ENCODE results near the gene TBC1D9B. TPM values are rescaled to one million over a fixed set of nuclear protein-coding genes. Genes with fewer than 3 reads are reported as not detected.

The TBC1D9B gene
- polyA plus RNA-seq, 2 donors, result 44.8 to 69.5 TPM

GRCh38 chr5:179923436-179923835 is 15.7 kb upstream of the TBC1D9B start:
- H3K9me3 ChIP-seq (ENCODE audit: control insufficient read depth in 2 of 2, insufficient read depth in 1 of 2, low read depth in 1 of 2, low read length in 1 of 2), result no peaks in the 10 kb centered on the region
- WGBS, 2 donors, result 82 to 84% methylated on average over 6 of the region's 6 CpGs
- no peak overlapping the region for H3K4me3 ChIP-seq (ENCODE audit: low read depth in 1 of 2, low read length in 2 of 2)
- no peaks in the 10 kb centered on the region for H3K36me3 ChIP-seq (ENCODE audit: control insufficient read depth in 2 of 2, insufficient read depth in 2 of 2, low read length in 1 of 2)
- H3K4me1 ChIP-seq (ENCODE audit: control insufficient read depth in 2 of 2, insufficient read depth in 2 of 2, low read length in 1 of 2), result no peaks in the 10 kb centered on the region
- H3K27me3 ChIP-seq (ENCODE audit: control insufficient read depth in 1 of 2, insufficient read depth in 2 of 2, low read length in 2 of 2), result no peaks in the 10 kb centered on the region
- no peak overlapping the region for H3K27ac ChIP-seq (ENCODE audit: low read depth in 2 of 2, low read length in 1 of 2)

- H3K9me3 ChIP-seq (ENCODE audit: control insufficient read depth in 2 of 2, insufficient read depth in 1 of 2, low read depth in 1 of 2, low read length in 1 of 2), result no peaks in the 10 kb centered on the region
- H3K36me3 ChIP-seq (ENCODE audit: control insufficient read depth in 2 of 2, insufficient read depth in 2 of 2, low read length in 1 of 2), result no peaks in the 10 kb centered on the region
- H3K4me3 ChIP-seq (ENCODE audit: low read depth in 1 of 2, low read length in 2 of 2), result no peak overlapping the region
- 87 to 88% methylated on average over 4 of the region's 4 CpGs for WGBS, 2 donors
- H3K27ac ChIP-seq (ENCODE audit: low read depth in 2 of 2, low read length in 1 of 2), result no peak overlapping the region
- peaks cover 0 to 5% of the 10 kb centered on the region in 2 donors for H3K4me1 ChIP-seq (ENCODE audit: control insufficient read depth in 2 of 2, insufficient read depth in 2 of 2, low read length in 1 of 2)
- no peaks in the 10 kb centered on the region for H3K27me3 ChIP-seq (ENCODE audit: control insufficient read depth in 1 of 2, insufficient read depth in 2 of 2, low read length in 2 of 2)
These were observed 12.5 kb upstream of the TBC1D9B start for GRCh38 chr5:179920175-179920574.

- WGBS, 2 donors, result 88 to 89% methylated on average over 20 of the region's 20 CpGs
- Histone ChIP-seq H3K9me3 (ENCODE audit: control insufficient read depth in 2 of 2, insufficient read depth in 1 of 2, low read depth in 1 of 2, low read length in 1 of 2) (no peaks in the 10 kb centered on the region), H3K4me3 (ENCODE audit: low read depth in 1 of 2, low read length in 2 of 2) (no peak overlapping the region), H3K27ac (ENCODE audit: low read depth in 2 of 2, low read length in 1 of 2) (no peak overlapping the region), H3K4me1 (ENCODE audit: control insufficient read depth in 2 of 2, insufficient read depth in 2 of 2, low read length in 1 of 2) (peaks cover 0 to 5% of the 10 kb centered on the region in 2 donors), H3K36me3 (ENCODE audit: control insufficient read depth in 2 of 2, insufficient read depth in 2 of 2, low read length in 1 of 2) (no peaks in the 10 kb centered on the region), H3K27me3 (ENCODE audit: control insufficient read depth in 1 of 2, insufficient read depth in 2 of 2, low read length in 2 of 2) (no peaks in the 10 kb centered on the region)
These were observed 11.9 kb upstream of the TBC1D9B start for GRCh38 chr5:179919487-179920060.

GRCh38 chr5:179918742-179919486 is 11.2 kb upstream of the TBC1D9B start:
- Histone ChIP-seq H3K9me3 (ENCODE audit: control insufficient read depth in 2 of 2, insufficient read depth in 1 of 2, low read depth in 1 of 2, low read length in 1 of 2) (no peaks in the 10 kb centered on the region), H3K4me3 (ENCODE audit: low read depth in 1 of 2, low read length in 2 of 2) (no peak overlapping the region)
- 90 to 93% methylated on average over 19 of the region's 19 CpGs for WGBS, 2 donors

DNA sequence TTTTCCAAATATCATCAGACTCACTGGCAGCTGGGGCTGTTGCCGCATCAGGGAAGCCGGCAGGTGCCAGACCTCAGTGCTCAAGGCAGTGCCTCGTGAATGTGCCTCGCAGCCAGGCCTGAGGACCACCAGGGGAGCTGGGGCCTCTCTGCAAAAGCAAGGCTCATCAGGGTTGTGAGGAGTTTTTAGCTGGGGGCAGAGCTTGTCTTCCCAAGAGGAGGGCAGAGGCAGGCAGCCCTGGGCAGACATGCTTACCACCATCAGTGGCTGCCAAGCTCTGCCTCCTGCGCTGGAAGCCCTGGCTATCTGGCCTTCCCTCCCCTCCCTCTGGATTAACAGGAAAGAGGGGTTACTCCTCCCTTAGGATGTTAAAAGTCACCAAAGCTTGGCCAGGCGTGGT is 8.8 kb upstream of the TBC1D9B start:
- H3K4me3 ChIP-seq (ENCODE audit: low read depth in 1 of 2, low read length in 2 of 2), result no peak overlapping the region
- H3K4me1 ChIP-seq (ENCODE audit: control insufficient read depth in 2 of 2, insufficient read depth in 2 of 2, low read length in 1 of 2), result peaks cover 5 to 9% of the 10 kb centered on the region in 2 donors
- 88 to 89% methylated on average over 6 of the region's 6 CpGs for WGBS, 2 donors
- no peaks in the 10 kb centered on the region for H3K27me3 ChIP-seq (ENCODE audit: control insufficient read depth in 1 of 2, insufficient read depth in 2 of 2, low read length in 2 of 2)
- H3K36me3 ChIP-seq (ENCODE audit: control insufficient read depth in 2 of 2, insufficient read depth in 2 of 2, low read length in 1 of 2), result no peaks in the 10 kb centered on the region
- H3K9me3 ChIP-seq (ENCODE audit: control insufficient read depth in 2 of 2, insufficient read depth in 1 of 2, low read depth in 1 of 2, low read length in 1 of 2), result no peaks in the 10 kb centered on the region
- H3K27ac ChIP-seq (ENCODE audit: low read depth in 2 of 2, low read length in 1 of 2), result no peak overlapping the region

More at GRCh38 chr5:179918742-179919486, 11.2 kb upstream of the TBC1D9B start:
- H3K4me1 ChIP-seq (ENCODE audit: control insufficient read depth in 2 of 2, insufficient read depth in 2 of 2, low read length in 1 of 2), result peaks cover 0 to 5% of the 10 kb centered on the region in 2 donors
- H3K27ac ChIP-seq (ENCODE audit: low read depth in 2 of 2, low read length in 1 of 2), result no peak overlapping the region
- no peaks in the 10 kb centered on the region for H3K36me3 ChIP-seq (ENCODE audit: control insufficient read depth in 2 of 2, insufficient read depth in 2 of 2, low read length in 1 of 2)
- no peaks in the 10 kb centered on the region for H3K27me3 ChIP-seq (ENCODE audit: control insufficient read depth in 1 of 2, insufficient read depth in 2 of 2, low read length in 2 of 2)

DNA sequence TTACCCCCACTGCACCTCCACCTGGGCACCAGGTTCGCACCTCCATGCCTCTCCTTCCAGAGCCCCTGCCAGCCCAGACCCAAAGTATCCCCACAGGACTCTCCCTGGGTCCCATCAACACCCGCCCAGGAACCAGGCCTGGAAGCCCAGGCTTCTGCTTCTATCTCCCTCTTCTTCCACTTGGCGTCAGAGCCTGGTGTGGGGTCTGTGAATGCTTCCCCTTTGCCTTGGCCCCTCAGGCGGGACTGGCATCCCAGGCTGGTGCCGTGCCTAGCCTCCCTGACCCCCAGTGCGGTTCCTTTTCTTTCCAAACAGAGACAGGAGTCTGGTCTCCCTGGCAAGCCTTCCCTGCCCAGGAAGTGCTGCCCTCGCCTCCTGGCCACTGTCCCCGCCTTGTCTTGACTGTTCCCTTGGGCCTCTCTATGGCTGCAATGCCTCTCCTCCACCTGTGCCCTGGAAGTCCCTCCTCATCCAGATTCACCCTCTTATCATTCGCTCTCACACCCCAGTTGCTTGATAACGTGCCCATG is 7.8 kb upstream of the TBC1D9B start:
- Histone ChIP-seq H3K27ac (ENCODE audit: low read depth in 2 of 2, low read length in 1 of 2) (no peak overlapping the region), H3K36me3 (ENCODE audit: control insufficient read depth in 2 of 2, insufficient read depth in 2 of 2, low read length in 1 of 2) (no peaks in the 10 kb centered on the region), H3K9me3 (ENCODE audit: control insufficient read depth in 2 of 2, insufficient read depth in 1 of 2, low read depth in 1 of 2, low read length in 1 of 2) (no peaks in the 10 kb centered on the region), H3K4me3 (ENCODE audit: low read depth in 1 of 2, low read length in 2 of 2) (no peak overlapping the region), H3K27me3 (ENCODE audit: control insufficient read depth in 1 of 2, insufficient read depth in 2 of 2, low read length in 2 of 2) (no peaks in the 10 kb centered on the region), H3K4me1 (ENCODE audit: control insufficient read depth in 2 of 2, insufficient read depth in 2 of 2, low read length in 1 of 2) (peaks cover 5 to 9% of the 10 kb centered on the region in 2 donors)
- WGBS, 2 donors, result 90 to 93% methylated on average over 10 of the region's 10 CpGs

- H3K4me3 ChIP-seq (ENCODE audit: low read depth in 1 of 2, low read length in 2 of 2), result no peak overlapping the region
- H3K36me3 ChIP-seq (ENCODE audit: control insufficient read depth in 2 of 2, insufficient read depth in 2 of 2, low read length in 1 of 2), result no peaks in the 10 kb centered on the region
- peaks cover 5 to 9% of the 10 kb centered on the region in 2 donors for H3K4me1 ChIP-seq (ENCODE audit: control insufficient read depth in 2 of 2, insufficient read depth in 2 of 2, low read length in 1 of 2)
- H3K27me3 ChIP-seq (ENCODE audit: control insufficient read depth in 1 of 2, insufficient read depth in 2 of 2, low read length in 2 of 2), result no peaks in the 10 kb centered on the region
- H3K27ac ChIP-seq (ENCODE audit: low read depth in 2 of 2, low read length in 1 of 2), result peak overlapping the region; percentile 88 to 98
- WGBS, 2 donors, result 43 to 60% methylated on average over 8 of the region's 8 CpGs
- H3K9me3 ChIP-seq (ENCODE audit: control insufficient read depth in 2 of 2, insufficient read depth in 1 of 2, low read depth in 1 of 2, low read length in 1 of 2), result no peaks in the 10 kb centered on the region
These were observed 6.5 kb upstream of the TBC1D9B start for GRCh38 chr5:179914032-179914755.

- H3K9me3 ChIP-seq (ENCODE audit: control insufficient read depth in 2 of 2, insufficient read depth in 1 of 2, low read depth in 1 of 2, low read length in 1 of 2), result no peaks in the 10 kb centered on the region
- no peaks in the 10 kb centered on the region for H3K36me3 ChIP-seq (ENCODE audit: control insufficient read depth in 2 of 2, insufficient read depth in 2 of 2, low read length in 1 of 2)
- peak overlapping the region; percentile 88 to 98 for H3K27ac ChIP-seq (ENCODE audit: low read depth in 2 of 2, low read length in 1 of 2)
- H3K4me3 ChIP-seq (ENCODE audit: low read depth in 1 of 2, low read length in 2 of 2), result no peak overlapping the region
- peaks cover 8 to 9% of the 10 kb centered on the region in 2 donors for H3K4me1 ChIP-seq (ENCODE audit: control insufficient read depth in 2 of 2, insufficient read depth in 2 of 2, low read length in 1 of 2)
- H3K27me3 ChIP-seq (ENCODE audit: control insufficient read depth in 1 of 2, insufficient read depth in 2 of 2, low read length in 2 of 2), result no peaks in the 10 kb centered on the region
- 91 to 92% methylated on average over 9 of the region's 9 CpGs for WGBS, 2 donors
These were observed 5.8 kb upstream of the TBC1D9B start for GRCh38 chr5:179913461-179913860.

- WGBS, 2 donors, result 62 to 68% methylated on average over 19 of the region's 19 CpGs
- Histone ChIP-seq H3K27me3 (ENCODE audit: control insufficient read depth in 1 of 2, insufficient read depth in 2 of 2, low read length in 2 of 2) (no peaks in the 10 kb centered on the region), H3K36me3 (ENCODE audit: control insufficient read depth in 2 of 2, insufficient read depth in 2 of 2, low read length in 1 of 2) (no peaks in the 10 kb centered on the region), H3K4me1 (ENCODE audit: control insufficient read depth in 2 of 2, insufficient read depth in 2 of 2, low read length in 1 of 2) (peaks cover 9% of the 10 kb centered on the region in 2 donors), H3K27ac (ENCODE audit: low read depth in 2 of 2, low read length in 1 of 2) (peak overlapping the region; percentile 88 to 98), H3K9me3 (ENCODE audit: control insufficient read depth in 2 of 2, insufficient read depth in 1 of 2, low read depth in 1 of 2, low read length in 1 of 2) (no peaks in the 10 kb centered on the region), H3K4me3 (ENCODE audit: low read depth in 1 of 2, low read length in 2 of 2) (no peak overlapping the region)
These were observed 5.3 kb upstream of the TBC1D9B start for GRCh38 chr5:179912951-179913350.
